ENCODE data around the gene JAKMIP2. TPM values are rescaled to one million over a fixed set of nuclear protein-coding genes. Genes with fewer than 3 reads are reported as not detected.
"Not testable (repeated sequence)": the region's sequence is repeated elsewhere in the genome, so short reads cannot be mapped to it uniquely, and the experiment has no call there.

The JAKMIP2 gene
- total RNA-seq, 1 donor from 2014 or later, result 0.49 TPM

- no peak for DNase-seq (ENCODE audit: extremely low spot score in 2 of 2)
These were observed 223.7 kb downstream of the JAKMIP2 start for GRCh38 chr5:147558826-147559225.

GRCh38 chr5:147557876-147558745 is 224.4 kb downstream of the JAKMIP2 start:
- H3K4me1 ChIP-seq, result peaks cover 19% of the 10 kb centered on the region
- H3K36me3 ChIP-seq, result no peaks in the 10 kb centered on the region
- H3K9me3 ChIP-seq, result no peaks in the 10 kb centered on the region
- no peak overlapping the region for H3K27ac ChIP-seq
- DNase-seq (ENCODE audit: extremely low spot score in 2 of 2), result no peak
- intact Hi-C loops (cut with DNase I), result loop anchor here (2.0 kb wide), 1 partner anchor 103 kb away; no protein-coding TSS in a partner anchor
- no peak overlapping the region for H3K4me3 ChIP-seq
- no peaks in the 10 kb centered on the region for H3K27me3 ChIP-seq
- TF ChIP-seq CTCF (IDR thresholded peaks at IDR 0.05) (no peak), POLR2AphosphoS5 (IDR thresholded peaks at IDR 0.05; ENCODE audit: insufficient read depth in 1 of 2, low read depth in 1 of 2) (no peak)

More at GRCh38 chr5:147558826-147559225, 223.7 kb downstream of the JAKMIP2 start:
- Histone ChIP-seq H3K9me3 (no peaks in the 10 kb centered on the region), H3K4me1 (peaks cover 14% of the 10 kb centered on the region), H3K4me3 (no peak overlapping the region), H3K27me3 (no peaks in the 10 kb centered on the region), H3K36me3 (no peaks in the 10 kb centered on the region), H3K27ac (no peak overlapping the region)
- TF ChIP-seq POLR2A (IDR thresholded peaks at IDR 0.05), result no peak
- TF ChIP-seq POLR2AphosphoS5 (IDR thresholded peaks at IDR 0.05; ENCODE audit: insufficient read depth in 1 of 2, low read depth in 1 of 2), result no peak
- TF ChIP-seq CTCF (IDR thresholded peaks at IDR 0.05), result peak; percentile 42 to 65 (median 53)
- intact Hi-C loops (cut with DNase I), result loop anchor here (2.0 kb wide), 1 partner anchor 104 kb away; no protein-coding TSS in a partner anchor

GRCh38 chr5:147555176-147555575 is 227.4 kb downstream of the JAKMIP2 start:
- DNase-seq (ENCODE audit: extremely low spot score in 2 of 2), result no peak
- no peaks in the 10 kb centered on the region for H3K9me3 ChIP-seq
- H3K27me3 ChIP-seq, result no peaks in the 10 kb centered on the region
- intact Hi-C loops (cut with DNase I), result no loop called here
- peak overlapping the region; percentile 77 for H3K27ac ChIP-seq
- no peaks in the 10 kb centered on the region for H3K36me3 ChIP-seq
- TF ChIP-seq CTCF (IDR thresholded peaks at IDR 0.05) (no peak), POLR2A (IDR thresholded peaks at IDR 0.05) (no peak), POLR2AphosphoS5 (IDR thresholded peaks at IDR 0.05; ENCODE audit: insufficient read depth in 1 of 2, low read depth in 1 of 2) (no peak)
- peaks cover 19% of the 10 kb centered on the region for H3K4me1 ChIP-seq
- no peak overlapping the region for H3K4me3 ChIP-seq

- Histone ChIP-seq H3K4me1 (peaks cover 19% of the 10 kb centered on the region), H3K27ac (peak overlapping the region; percentile 77), H3K4me3 (peak overlapping the region in 1 of 2 donors; percentile 31), H3K36me3 (no peaks in the 10 kb centered on the region), H3K27me3 (no peaks in the 10 kb centered on the region), H3K9me3 (no peaks in the 10 kb centered on the region)
- DNase-seq (ENCODE audit: extremely low spot score in 2 of 2), result no peak
- TF ChIP-seq POLR2AphosphoS5 (IDR thresholded peaks at IDR 0.05; ENCODE audit: insufficient read depth in 1 of 2, low read depth in 1 of 2) (peak; percentile 18 to 22), POLR2A (IDR thresholded peaks at IDR 0.05) (no peak)
- intact Hi-C loops (cut with DNase I), result no loop called here
These were observed 228.2 kb downstream of the JAKMIP2 start for GRCh38 chr5:147554261-147554817.

- intact Hi-C loops (cut with DNase I); DNase-seq (ENCODE audit: extremely low spot score in 2 of 2); H3K27me3 ChIP-seq; H3K36me3 ChIP-seq; H3K9me3 ChIP-seq: not testable (repeated sequence)
- H3K4me1 ChIP-seq, result peaks cover 19% of the 10 kb centered on the region
- peak overlapping the region in 1 of 2 donors; percentile 31 for H3K4me3 ChIP-seq
- H3K27ac ChIP-seq, result peak overlapping the region; percentile 77
These were observed 228.7 kb downstream of the JAKMIP2 start for GRCh38 chr5:147553817-147554216.

- no peak overlapping the region for H3K4me3 ChIP-seq
- no peak for DNase-seq (ENCODE audit: extremely low spot score in 2 of 2)
- H3K27me3 ChIP-seq, result no peaks in the 10 kb centered on the region
- no peak for TF ChIP-seq POLR2AphosphoS5 (IDR thresholded peaks at IDR 0.05; ENCODE audit: insufficient read depth in 1 of 2, low read depth in 1 of 2)
- TF ChIP-seq CTCF (IDR thresholded peaks at IDR 0.05), result no peak
- no peak for TF ChIP-seq POLR2A (IDR thresholded peaks at IDR 0.05)
- peak overlapping the region; percentile 77 for H3K27ac ChIP-seq
- H3K4me1 ChIP-seq, result peaks cover 19% of the 10 kb centered on the region
- H3K36me3 ChIP-seq, result no peaks in the 10 kb centered on the region
- intact Hi-C loops (cut with DNase I), result no loop called here
- H3K9me3 ChIP-seq, result no peaks in the 10 kb centered on the region
These were observed 229.6 kb downstream of the JAKMIP2 start for GRCh38 chr5:147552897-147553296.
